HL-60 (cell line): ENCODE results near the gene PAIP1.
"Not testable (repeated sequence)": the region's sequence is repeated elsewhere in the genome, so short reads cannot be mapped to it uniquely, and the experiment has no call there.

Source experiments
- DNase-seq, 2 experiments: peaks; one replicate each; pipeline ENCODE4 v3.0.0-alpha.2; 2010 to 2020; ENCODE audit warnings: low read depth in 1 of 2, low spot score in 1 of 2
- H3K27ac ChIP-seq: fragments of 250-450 bp; sonication (Bioruptor Pico); replicated peaks from 2 replicates; pipeline ENCODE4 v1.5.1; 2020; ENCODE audit warnings: mild to moderate bottlenecking, moderate library complexity
- H3K27me3 ChIP-seq: fragments of 250-450 bp; sonication (Bioruptor Pico); 2 replicates; pipeline ENCODE4 v1.5.1; 2021; ENCODE audit warnings: mild to moderate bottlenecking, moderate library complexity; ENCODE audit not compliant: insufficient read depth, poor library complexity, severe bottlenecking
- H3K4me3 ChIP-seq: replicated peaks from 2 replicates; pipeline ENCODE4 v1.5.1; 2011; ENCODE audit warnings: mild to moderate bottlenecking, control low read depth, low read length; ENCODE audit not compliant: insufficient read depth
- GABPA ChIP-seq: IDR thresholded peaks from 2 replicates; pipeline ENCODE4 v1.6.1; 2012; ENCODE audit warnings: low read depth
- POLR2AphosphoS5 ChIP-seq: IDR thresholded peaks from 2 replicates; pipeline ENCODE4 v1.6.1; 2012; ENCODE audit warnings: low read depth
- SPI1 ChIP-seq: IDR thresholded peaks from 2 replicates; pipeline ENCODE4 v1.6.1; 2012; ENCODE audit warnings: low read depth, mild to moderate bottlenecking, borderline replicate concordance
- TF ChIP-seq, protein P1 (sequence below): IDR thresholded peaks from 2 replicates; pipeline ENCODE4 v1.6.1; 2012; ENCODE audit warnings: low read depth; ENCODE audit not compliant: insufficient replicate concordance
- TF ChIP-seq, protein P2 (sequence below): IDR thresholded peaks from one replicate; pipeline ENCODE4 v1.5.1; 2011; ENCODE audit warnings: low read length, control low read depth, inconsistent platforms; ENCODE audit not compliant: insufficient read depth

Gene PAIP1

DNA sequence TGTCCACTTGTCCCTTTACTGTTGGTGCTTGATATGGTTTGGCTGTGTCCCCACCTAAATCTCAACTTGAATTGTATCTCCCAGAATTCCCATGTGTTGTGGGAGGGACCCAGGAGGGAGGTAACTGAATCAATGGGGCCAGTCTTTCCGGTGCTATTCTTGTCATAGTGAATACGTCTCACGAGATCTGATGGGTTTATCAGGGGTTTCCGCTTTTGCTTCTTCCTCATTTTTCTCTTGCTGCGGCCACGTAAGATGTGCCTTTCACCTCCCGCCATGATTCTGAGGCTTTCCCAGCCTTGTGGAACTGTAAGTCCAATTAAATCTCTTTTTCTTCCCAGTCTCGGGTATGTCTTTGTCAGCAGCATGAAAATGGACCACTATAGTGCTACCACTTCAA lies 7.6 kb downstream of the PAIP1 start:
- DNase-seq, result peak; percentile 28 to 85
- H3K4me3 ChIP-seq, H3K27me3 ChIP-seq: not testable (repeated sequence)
- H3K27ac ChIP-seq, result peak overlapping the region; percentile 82
- TF ChIP-seq SPI1 (peak; percentile 88), POLR2AphosphoS5 (peak; percentile 46; the same call in 1 of the 2 replicates), GABPA (0 out of 2 replicates have a peak, but pooled peaks have one; percentile 34)

DNA sequence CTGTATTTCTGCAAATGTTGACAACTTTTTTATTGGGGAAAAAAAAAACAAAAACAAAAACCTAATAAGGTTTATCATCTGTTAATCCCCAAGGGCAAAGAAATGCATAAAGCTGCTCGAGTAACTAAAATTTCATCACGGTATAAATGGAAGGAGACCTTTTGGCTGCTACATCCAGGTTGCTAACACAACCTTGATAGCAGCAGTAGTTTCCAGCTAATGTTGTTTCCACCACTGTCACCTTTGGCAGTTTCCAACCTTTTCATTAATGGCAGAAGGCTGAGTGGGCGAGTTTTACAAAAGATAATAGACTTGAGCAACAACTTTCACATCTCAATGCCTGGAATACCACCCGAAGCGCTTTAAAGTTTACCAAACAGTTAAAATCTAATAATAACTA lies 8.5 kb downstream of the PAIP1 start:
- Histone ChIP-seq H3K27ac (peak overlapping the region; percentile 82; the same call in 1 of the 2 replicates), H3K27me3 (no peaks in the 10 kb centered on the region), H3K4me3 (no peak overlapping the region)
- TF ChIP-seq POLR2AphosphoS5 (no peak), GABPA (no peak), SPI1 (no peak)
- TF ChIP-seq, protein P1, sequence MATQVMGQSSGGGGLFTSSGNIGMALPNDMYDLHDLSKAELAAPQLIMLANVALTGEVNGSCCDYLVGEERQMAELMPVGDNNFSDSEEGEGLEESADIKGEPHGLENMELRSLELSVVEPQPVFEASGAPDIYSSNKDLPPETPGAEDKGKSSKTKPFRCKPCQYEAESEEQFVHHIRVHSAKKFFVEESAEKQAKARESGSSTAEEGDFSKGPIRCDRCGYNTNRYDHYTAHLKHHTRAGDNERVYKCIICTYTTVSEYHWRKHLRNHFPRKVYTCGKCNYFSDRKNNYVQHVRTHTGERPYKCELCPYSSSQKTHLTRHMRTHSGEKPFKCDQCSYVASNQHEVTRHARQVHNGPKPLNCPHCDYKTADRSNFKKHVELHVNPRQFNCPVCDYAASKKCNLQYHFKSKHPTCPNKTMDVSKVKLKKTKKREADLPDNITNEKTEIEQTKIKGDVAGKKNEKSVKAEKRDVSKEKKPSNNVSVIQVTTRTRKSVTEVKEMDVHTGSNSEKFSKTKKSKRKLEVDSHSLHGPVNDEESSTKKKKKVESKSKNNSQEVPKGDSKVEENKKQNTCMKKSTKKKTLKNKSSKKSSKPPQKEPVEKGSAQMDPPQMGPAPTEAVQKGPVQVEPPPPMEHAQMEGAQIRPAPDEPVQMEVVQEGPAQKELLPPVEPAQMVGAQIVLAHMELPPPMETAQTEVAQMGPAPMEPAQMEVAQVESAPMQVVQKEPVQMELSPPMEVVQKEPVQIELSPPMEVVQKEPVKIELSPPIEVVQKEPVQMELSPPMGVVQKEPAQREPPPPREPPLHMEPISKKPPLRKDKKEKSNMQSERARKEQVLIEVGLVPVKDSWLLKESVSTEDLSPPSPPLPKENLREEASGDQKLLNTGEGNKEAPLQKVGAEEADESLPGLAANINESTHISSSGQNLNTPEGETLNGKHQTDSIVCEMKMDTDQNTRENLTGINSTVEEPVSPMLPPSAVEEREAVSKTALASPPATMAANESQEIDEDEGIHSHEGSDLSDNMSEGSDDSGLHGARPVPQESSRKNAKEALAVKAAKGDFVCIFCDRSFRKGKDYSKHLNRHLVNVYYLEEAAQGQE, result no peak
- TF ChIP-seq, protein P2, sequence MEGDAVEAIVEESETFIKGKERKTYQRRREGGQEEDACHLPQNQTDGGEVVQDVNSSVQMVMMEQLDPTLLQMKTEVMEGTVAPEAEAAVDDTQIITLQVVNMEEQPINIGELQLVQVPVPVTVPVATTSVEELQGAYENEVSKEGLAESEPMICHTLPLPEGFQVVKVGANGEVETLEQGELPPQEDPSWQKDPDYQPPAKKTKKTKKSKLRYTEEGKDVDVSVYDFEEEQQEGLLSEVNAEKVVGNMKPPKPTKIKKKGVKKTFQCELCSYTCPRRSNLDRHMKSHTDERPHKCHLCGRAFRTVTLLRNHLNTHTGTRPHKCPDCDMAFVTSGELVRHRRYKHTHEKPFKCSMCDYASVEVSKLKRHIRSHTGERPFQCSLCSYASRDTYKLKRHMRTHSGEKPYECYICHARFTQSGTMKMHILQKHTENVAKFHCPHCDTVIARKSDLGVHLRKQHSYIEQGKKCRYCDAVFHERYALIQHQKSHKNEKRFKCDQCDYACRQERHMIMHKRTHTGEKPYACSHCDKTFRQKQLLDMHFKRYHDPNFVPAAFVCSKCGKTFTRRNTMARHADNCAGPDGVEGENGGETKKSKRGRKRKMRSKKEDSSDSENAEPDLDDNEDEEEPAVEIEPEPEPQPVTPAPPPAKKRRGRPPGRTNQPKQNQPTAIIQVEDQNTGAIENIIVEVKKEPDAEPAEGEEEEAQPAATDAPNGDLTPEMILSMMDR, result no peak
- no peak for DNase-seq

DNA sequence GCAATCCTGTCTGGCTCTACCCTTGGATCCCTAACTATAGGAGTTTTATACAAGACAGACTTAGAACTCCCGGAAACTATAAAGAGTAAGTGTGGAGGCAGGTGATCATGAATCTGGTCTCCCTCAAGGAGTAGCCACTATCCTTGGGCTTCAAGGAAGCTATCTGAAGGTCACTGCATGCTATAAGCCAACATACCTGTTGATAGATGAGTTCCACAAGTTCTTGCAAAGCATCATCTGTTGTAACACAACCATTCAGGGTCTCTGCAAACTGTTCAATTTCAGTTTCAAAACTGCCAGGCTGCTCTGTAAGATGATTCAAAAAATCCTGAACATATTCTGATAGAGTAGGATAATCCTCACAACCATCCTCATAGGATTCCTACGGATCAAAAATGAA lies 9.3 kb downstream of the PAIP1 start:
- no peaks in the 10 kb centered on the region for H3K27me3 ChIP-seq
- no peak overlapping the region for H3K4me3 ChIP-seq
- no peak for DNase-seq
- no peak for TF ChIP-seq POLR2AphosphoS5
- TF ChIP-seq, protein P2, result no peak
- no peak for TF ChIP-seq SPI1
- TF ChIP-seq, protein P1, result no peak
- TF ChIP-seq GABPA, result no peak
- no peak overlapping the region for H3K27ac ChIP-seq

DNA sequence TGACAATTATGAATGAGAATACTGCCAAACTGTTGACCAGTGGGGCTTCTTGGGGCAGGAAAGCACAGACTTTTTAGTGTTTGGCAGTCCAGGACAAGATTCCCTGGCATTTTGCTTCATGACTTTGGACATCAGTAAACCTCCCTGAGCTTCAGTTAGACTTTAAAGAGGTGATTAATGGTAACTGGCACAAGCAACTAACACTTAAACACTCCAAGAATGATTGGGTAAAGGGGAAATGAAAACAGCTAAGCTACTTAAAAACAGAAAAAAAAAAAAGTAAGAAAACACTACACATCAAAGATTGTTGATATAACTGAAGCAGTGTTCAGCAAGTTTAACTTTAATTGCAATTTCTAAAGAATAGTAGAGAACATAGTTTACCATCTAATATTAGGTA lies 13.4 kb downstream of the PAIP1 start:
- no peaks in the 10 kb centered on the region for H3K27me3 ChIP-seq
- TF ChIP-seq SPI1, result no peak
- TF ChIP-seq GABPA, result no peak
- no peak for TF ChIP-seq POLR2AphosphoS5
- TF ChIP-seq, protein P1, result no peak
- TF ChIP-seq, protein P2, result no peak
- DNase-seq, result no peak
- H3K4me3 ChIP-seq, result no peak overlapping the region
- no peak overlapping the region for H3K27ac ChIP-seq
